GM18868 (cell line): ENCODE data around the gene RNPEPL1.
"Not testable (repeated sequence)": the region's sequence is repeated elsewhere in the genome, so short reads cannot be mapped to it uniquely, and the experiment has no call there.

Experiments used
- ATAC-seq: cut with Tn5 transposase; IDR thresholded peaks from one replicate; pipeline ENCODE4 v1.9.1; 2021; ENCODE audit warnings: mild to moderate bottlenecking, moderate library complexity; ENCODE audit not compliant: unreplicated experiment

RNPEPL1 gene

GRCh38 chr2:240538031-240538780 is 30.1 kb upstream of the RNPEPL1 start:
- no peak for ATAC-seq

- ATAC-seq, result not testable (repeated sequence)
Observed at GRCh38 chr2:240539101-240539500, 29.2 kb upstream of the RNPEPL1 start.

- no peak for ATAC-seq
Observed at GRCh38 chr2:240539906-240540305, 28.4 kb upstream of the RNPEPL1 start.

DNA sequence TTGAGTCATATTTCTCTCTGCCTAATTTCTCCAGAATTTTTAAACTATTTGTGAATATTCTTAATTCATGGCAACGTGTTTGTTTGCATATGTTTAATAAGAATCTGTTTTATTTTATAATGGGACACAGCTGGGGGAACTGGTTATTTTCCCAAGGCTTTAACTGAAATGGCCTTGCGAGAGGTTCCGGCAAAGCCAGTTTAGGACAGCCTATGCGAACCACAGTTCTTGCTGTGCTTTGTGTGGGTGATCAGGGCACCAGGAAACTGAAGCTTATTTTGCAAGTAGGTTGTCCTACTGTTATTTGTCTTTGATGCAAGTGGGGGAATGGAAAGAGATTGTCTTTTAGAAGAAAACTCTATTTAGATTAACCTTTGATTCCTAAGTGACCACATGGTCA is 17.0 kb upstream of the RNPEPL1 start:
- ATAC-seq, result no peak

- ATAC-seq, result no peak
Observed at GRCh38 chr2:240551811-240552210, 16.5 kb upstream of the RNPEPL1 start.

GRCh38 chr2:240553956-240554480 is 14.3 kb upstream of the RNPEPL1 start:
- no peak for ATAC-seq

DNA sequence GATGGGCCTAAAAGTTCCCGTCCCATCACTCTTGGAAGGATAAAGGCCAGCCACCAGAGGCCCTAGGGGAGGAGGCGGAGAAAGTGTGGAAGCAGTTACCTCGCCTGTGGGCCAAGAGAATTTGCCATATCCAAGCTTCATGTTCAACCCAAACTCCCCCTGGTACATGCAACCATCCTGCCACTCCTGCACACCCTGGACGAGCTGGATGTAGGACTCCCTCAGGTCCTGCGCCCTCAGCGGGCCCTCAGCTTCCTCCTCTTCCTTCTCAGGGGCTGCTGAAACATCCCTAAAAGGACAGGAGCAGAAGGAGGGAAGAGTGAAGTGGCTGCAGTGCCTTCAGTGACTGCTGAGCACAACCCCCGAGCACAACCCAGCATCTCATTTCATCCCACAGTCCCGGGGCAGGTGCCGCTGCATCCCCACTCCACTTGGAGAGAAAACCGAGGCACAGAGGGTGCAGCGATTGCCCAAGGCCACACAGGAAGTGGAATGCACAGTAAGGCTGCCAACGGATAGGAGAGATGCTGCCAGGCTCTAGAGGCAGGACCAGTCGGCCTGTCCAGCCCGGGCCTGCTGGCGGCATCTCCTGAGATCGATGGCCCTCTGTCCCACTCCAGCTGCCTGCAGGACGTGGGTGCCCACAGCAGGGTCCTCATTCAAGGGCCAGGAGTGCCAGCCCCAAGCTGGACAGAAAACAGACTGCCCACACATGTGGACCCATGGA is 13.4 kb upstream of the RNPEPL1 start:
- no peak for ATAC-seq

DNA sequence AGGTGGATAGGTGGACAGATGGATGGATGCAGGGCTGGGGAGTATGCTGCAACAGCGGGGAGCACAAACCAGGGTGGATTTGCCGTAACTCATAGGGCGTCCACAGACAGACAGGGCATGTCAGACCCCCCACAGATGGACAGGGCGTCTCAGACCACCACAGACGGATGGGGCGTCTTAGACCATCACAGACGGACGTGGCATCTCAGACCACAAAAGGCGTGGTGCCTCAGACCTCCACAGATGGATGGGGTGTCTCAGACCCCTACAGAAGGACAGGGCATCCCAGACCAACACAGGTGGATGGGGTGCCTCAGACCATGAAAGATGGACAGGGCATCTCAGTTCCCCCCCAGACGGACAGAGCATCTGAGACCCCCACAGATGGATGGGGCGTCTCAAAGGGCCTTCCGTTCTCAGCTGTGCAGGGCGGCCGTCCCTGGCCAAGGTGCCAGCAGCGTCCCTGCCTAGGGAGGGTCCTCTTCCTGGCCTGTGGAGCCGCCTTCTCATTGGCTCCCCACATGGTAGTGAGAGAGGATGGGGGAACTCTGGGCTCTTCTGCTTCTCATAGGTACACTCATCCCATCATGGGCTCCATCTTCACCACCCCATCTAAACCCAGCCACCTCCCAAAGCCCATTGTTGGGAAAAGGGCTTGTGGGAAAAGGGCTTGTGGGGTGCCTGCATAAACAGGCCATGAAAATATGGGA is 12.6 kb upstream of the RNPEPL1 start:
- no peak for ATAC-seq

- ATAC-seq, result no peak
Observed at GRCh38 chr2:240556553-240557100, 11.7 kb upstream of the RNPEPL1 start.

DNA sequence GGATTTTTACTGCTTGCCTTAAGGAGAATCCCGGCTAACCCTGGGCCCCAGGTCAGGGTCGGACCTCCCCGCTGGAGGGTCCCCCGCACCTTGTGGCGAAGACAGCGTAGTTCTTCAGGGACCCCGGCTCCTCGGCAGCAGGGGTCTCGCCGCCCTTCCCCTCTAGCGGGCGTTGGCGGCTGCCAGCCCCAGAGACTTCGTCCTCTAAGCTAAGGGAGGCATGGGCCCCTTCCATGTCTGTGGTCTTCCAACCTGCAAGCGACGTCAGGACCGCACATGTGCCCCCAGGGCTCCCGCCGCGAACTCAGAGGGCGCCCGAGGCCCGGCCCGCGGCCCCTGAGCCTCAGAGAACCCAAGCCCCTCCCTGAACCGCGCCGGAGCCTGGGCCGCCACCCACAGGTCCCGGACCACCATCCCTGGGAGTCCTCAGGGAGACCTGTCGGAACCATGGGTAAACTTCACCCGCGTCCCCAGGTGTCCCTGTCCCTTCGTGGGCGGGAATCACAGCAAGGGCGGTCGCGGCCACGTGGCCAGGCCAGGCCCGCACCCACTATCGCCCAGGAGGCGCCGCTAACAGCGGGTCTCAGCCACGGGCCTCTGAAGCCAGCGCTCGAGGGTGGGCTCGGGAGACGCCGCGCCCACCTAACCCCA is 11.1 kb upstream of the RNPEPL1 start:
- ATAC-seq, result no peak

- ATAC-seq, result no peak
Observed at GRCh38 chr2:240557808-240558207, 10.5 kb upstream of the RNPEPL1 start, which contains the start of gene ANKMY1. Gene ANKMY1, minus strand, starts transcription at chr2:240557988. Its CDS starts 653 bp downstream, at chr2:240557335.

GRCh38 chr2:240558236-240558761 is 10.0 kb upstream of the RNPEPL1 start:
- ATAC-seq, result no peak

- no peak for ATAC-seq
Observed at GRCh38 chr2:240559286-240559685, 9.0 kb upstream of the RNPEPL1 start.

DNA sequence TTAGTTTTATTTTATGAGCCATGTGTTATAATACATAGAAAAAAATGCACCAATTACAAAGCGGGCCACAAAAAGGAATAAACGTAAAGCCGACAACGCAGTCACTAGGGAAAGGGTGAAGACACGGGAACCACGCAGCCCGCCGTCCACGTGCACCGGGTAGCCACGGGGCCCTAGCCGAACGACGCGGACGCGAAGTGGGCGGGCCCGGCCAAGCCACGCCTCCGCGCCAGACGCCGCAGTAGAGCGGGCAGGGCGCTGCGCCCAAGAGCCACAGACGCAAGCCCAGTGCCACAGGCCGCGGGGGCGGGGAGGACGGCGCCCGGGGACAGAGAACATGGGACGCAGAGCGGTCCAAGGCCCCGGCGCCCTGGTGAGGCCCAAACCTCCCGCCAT is 8.2 kb upstream of the RNPEPL1 start, which contains the start of gene DUSP28:
Gene DUSP28, plus strand, starts transcription at position 274 of the 396 bp plus-strand sequence. CDS start 328 bp downstream, outside the sequence.
- ATAC-seq, result peak; percentile 60

- ATAC-seq, result peak; percentile 62
Observed at GRCh38 chr2:240560480-240561324, 7.6 kb upstream of the RNPEPL1 start.

GRCh38 chr2:240561325-240561971 is 6.8 kb upstream of the RNPEPL1 start:
- peak; percentile 0 for ATAC-seq

DNA sequence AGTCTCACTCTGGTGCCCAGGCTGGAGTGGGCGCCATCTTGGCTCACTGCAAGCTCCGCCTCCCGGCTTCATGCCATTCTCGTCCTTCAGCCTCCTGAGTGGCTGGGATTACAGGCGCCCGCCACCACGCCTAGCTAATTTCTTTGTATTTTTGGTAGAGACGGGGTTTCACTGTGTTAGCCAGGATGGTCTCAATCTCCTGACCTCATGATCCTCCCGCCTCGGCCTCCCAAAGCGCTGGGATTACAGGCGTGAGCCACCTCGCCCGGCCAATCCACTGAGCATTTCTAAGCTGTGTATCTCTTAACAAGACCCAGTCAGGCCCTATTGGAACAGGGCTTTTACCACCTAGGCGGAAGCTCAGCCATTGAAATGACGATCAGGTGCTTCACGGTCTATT is 5.1 kb upstream of the RNPEPL1 start:
- not testable (repeated sequence) for ATAC-seq

- ATAC-seq, result no peak
Observed at GRCh38 chr2:240563951-240564560, 4.2 kb upstream of the RNPEPL1 start.
